GM12878 (cell line): ENCODE measurements around the gene CD86. TPM values are rescaled to one million over a fixed set of nuclear protein-coding genes. Genes with fewer than 3 reads are reported as not detected.

Source experiments
- ASH2L ChIP-seq: fragments of 300-600, 200-600 bp; sonication (generic); IDR thresholded peaks from 2 replicates; pipeline ENCODE4 v1.6.1; 2017; ENCODE audit warnings: low read depth, mild to moderate bottlenecking, borderline replicate concordance
- BRCA1 ChIP-seq: IDR thresholded peaks from 2 replicates; pipeline ENCODE4 v1.6.1; 2011; ENCODE audit warnings: low read depth, low read length, improper control_type of control experiment
- CEBPZ ChIP-seq: fragments of 150-350 bp; IDR thresholded peaks from 2 replicates; pipeline ENCODE4 v1.6.1; 2016; ENCODE audit warnings: low read depth, low read length
- CUX1 ChIP-seq: IDR thresholded peaks from 2 replicates; pipeline ENCODE4 v1.6.1; 2012; ENCODE audit warnings: improper control_type of control experiment, low read depth, low read length; ENCODE audit not compliant: insufficient replicate concordance
- E2F4 ChIP-seq: IDR thresholded peaks from 2 replicates; pipeline ENCODE4 v1.6.1; 2012; ENCODE audit warnings: low read depth, low read length, improper control_type of control experiment
- EED ChIP-seq: sonication (generic); IDR thresholded peaks from 2 replicates; pipeline ENCODE4 v1.6.1; 2016; ENCODE audit warnings: antibody characterized with exemption, low read depth
- EP300 ChIP-seq, 2 experiments: fragments of 150-350 bp in 1 of 2; IDR thresholded peaks; 2 replicates each; pipeline ENCODE4 v1.6.1; 2011 to 2012; ENCODE audit warnings: low read depth in 2 of 2, low read length in 2 of 2, borderline replicate concordance in 1 of 2, improper control_type of control experiment in 1 of 2, inconsistent platforms in 1 of 2; ENCODE audit not compliant: control insufficient read depth in 1 of 2
- ESRRA ChIP-seq: IDR thresholded peaks from 2 replicates; pipeline ENCODE4 v1.6.1; 2012; ENCODE audit warnings: mild to moderate bottlenecking, low read length, improper control_type of control experiment
- FOXK2 ChIP-seq: fragments of 450-650 bp; IDR thresholded peaks from 2 replicates; pipeline ENCODE4 v1.6.1; 2017; ENCODE audit warnings: mild to moderate bottlenecking, moderate library complexity
- HDAC6 ChIP-seq: fragments of 200-600 bp; sonication (generic); IDR thresholded peaks from one replicate; pipeline ENCODE4 v1.8.0; 2017; ENCODE audit warnings: antibody characterized with exemption; ENCODE audit not compliant: unreplicated experiment
- HDGF ChIP-seq: fragments of 450-650 bp; IDR thresholded peaks from 2 replicates; pipeline ENCODE4 v1.6.1; 2016; ENCODE audit warnings: antibody characterized with exemption
- JUNB ChIP-seq: IDR thresholded peaks from 2 replicates; pipeline ENCODE4 v1.6.1; 2016; ENCODE audit warnings: antibody characterized with exemption, mild to moderate bottlenecking
- KDM1A ChIP-seq: fragments of 200-600 bp; sonication (generic); IDR thresholded peaks from 2 replicates; pipeline ENCODE4 v1.6.1; 2016; ENCODE audit warnings: borderline replicate concordance
- KLF5 ChIP-seq: fragments of 450-650 bp; IDR thresholded peaks from 2 replicates; pipeline ENCODE4 v1.6.1; 2014; ENCODE audit warnings: mild to moderate bottlenecking; ENCODE audit not compliant: partially characterized antibody
- MTA3 ChIP-seq: IDR thresholded peaks from 2 replicates; pipeline ENCODE4 v1.6.1; 2012; ENCODE audit warnings: low read length, inconsistent platforms, borderline replicate concordance
- NBN ChIP-seq: fragments of 450-650 bp; IDR thresholded peaks from 2 replicates; pipeline ENCODE4 v1.6.1; 2016
- NFYA ChIP-seq: IDR thresholded peaks from 2 replicates; pipeline ENCODE4 v1.6.1; 2011; ENCODE audit warnings: low read depth, mild to moderate bottlenecking, low read length, improper control_type of control experiment, borderline replicate concordance
- NR2F1 ChIP-seq: fragments of 450-650 bp; conservative IDR thresholded peaks from 2 replicates; pipeline ENCODE4 v1.6.1; 2017; ENCODE audit warnings: mild to moderate bottlenecking
- POLR2AphosphoS5 ChIP-seq: IDR thresholded peaks from 2 replicates; pipeline ENCODE4 v1.6.1; 2011; ENCODE audit warnings: mild to moderate bottlenecking, low read length, inconsistent platforms
- RFX5 ChIP-seq: IDR thresholded peaks from 2 replicates; pipeline ENCODE4 v1.6.1; 2011; ENCODE audit warnings: low read depth, low read length, improper control_type of control experiment
- SUZ12 ChIP-seq: fragments of 200-600 bp; sonication (generic); IDR thresholded peaks from one replicate; pipeline ENCODE4 v1.6.1; 2018; ENCODE audit warnings: antibody characterized with exemption, mild to moderate bottlenecking; ENCODE audit not compliant: unreplicated experiment
- TCF7 ChIP-seq: IDR thresholded peaks from 2 replicates; pipeline ENCODE4 v1.6.1; 2014; ENCODE audit warnings: antibody characterized with exemption, borderline replicate concordance
- YBX1 ChIP-seq: fragments of 450-650 bp; IDR thresholded peaks from 2 replicates; pipeline ENCODE4 v1.6.1; 2016; ENCODE audit warnings: antibody characterized with exemption
- YY1 ChIP-seq: IDR thresholded peaks from 2 replicates; pipeline ENCODE4 v1.6.1; 2011; ENCODE audit warnings: low read depth, mild to moderate bottlenecking, low read length
- ZNF217 ChIP-seq: fragments of 450-650 bp; IDR thresholded peaks from 2 replicates; pipeline ENCODE4 v1.6.1; 2017; ENCODE audit warnings: antibody characterized with exemption, mild to moderate bottlenecking
- polyA plus RNA-seq, 11 experiments: library from polyadenylated mRNA; depleted of rRNA in 4 of 11; unstranded in 6 of 11; stranded (reverse) in 5 of 11; fragments of >200 nt; fragmentation: Nextera tagmentation in 4 of 11; fragmentation: Illumina TruSeq in 1 of 11; extraction: Ambion mirVana in 4 of 11; extraction: Trizol in 1 of 11; gene quantifications; 1 replicate in 1 of 11; 2 replicates in 10 of 11; pipeline versions ENCODE4 v1.2.1 to v1.2.3, GENCODE V29; 2011 to 2016; ENCODE audit warnings: inconsistent platforms in 2 of 11, missing spikeins in 2 of 11, low read depth in 1 of 11
- total RNA-seq, 4 experiments: library from RNA; depleted of rRNA in 3 of 4; stranded (reverse); fragments of >200 nt in 3 of 4; fragmentation: Illumina TruSeq in 1 of 4; extraction: Trizol in 1 of 4; gene quantifications; 2 replicates each; pipeline versions ENCODE4 v1.2.1 to v1.2.3, GENCODE V29; 2013 to 2021

CD86 gene
- total and polyA plus RNA-seq, 10 of the 15 experiments (the other 5 are each of a cell fraction or from before 2014, with no cell fraction given) = 40.9 to 100 (median 55.5) TPM

GRCh38 chr3:122019493-122019892 lies 35.7 kb upstream of the CD86 start (continued):
- no peak for TF ChIP-seq CUX1
- TF ChIP-seq FOXK2 = no peak
- TF ChIP-seq YBX1 = no peak
- peak; percentile 64 for TF ChIP-seq NR2F1
- no peak for TF ChIP-seq NFYA
- TF ChIP-seq JUNB = no peak
- no peak for TF ChIP-seq MTA3
- peak; percentile 73 for TF ChIP-seq NBN
- TF ChIP-seq YY1 = no peak
- TF ChIP-seq KLF5 = no peak
- no peak for TF ChIP-seq ESRRA
- TF ChIP-seq ASH2L = no peak
- TF ChIP-seq HDGF = peak; percentile 23; the same call in 1 of the 2 replicates
- peak; percentile 66 to 83; a peak in 3 of 4 replicates for TF ChIP-seq EP300 (IDR thresholded peaks at IDR 0.05; ENCODE audit: borderline replicate concordance in 1 of 2, control insufficient read depth in 1 of 2, low read depth in 2 of 2, low read length in 2 of 2)
- no peak for TF ChIP-seq CEBPZ
- TF ChIP-seq BRCA1 = no peak
- TF ChIP-seq KDM1A = no peak
- no peak for TF ChIP-seq TCF7
- no peak for TF ChIP-seq HDAC6
- no peak for TF ChIP-seq E2F4
- no peak for TF ChIP-seq SUZ12
- peak; percentile 75 for TF ChIP-seq ZNF217
- TF ChIP-seq RFX5 = no peak
- TF ChIP-seq EED = peak; percentile 46; the same call in 1 of the 2 replicates
- no peak for TF ChIP-seq POLR2AphosphoS5
